Activated naive CD8-positive, alpha-beta T cell (primary cell): ENCODE measurements around the gene COL18A1.

Experiments
- H3K27ac Mint-ChIP-seq: one replicate; pipeline ENCODE4 v1.8.0; 2021; ENCODE audit warnings: mixed read lengths
- H3K27me3 Mint-ChIP-seq: one replicate; pipeline ENCODE4 v1.8.0; 2021; ENCODE audit warnings: mixed read lengths
- H3K36me3 Mint-ChIP-seq: one replicate; pipeline ENCODE4 v1.8.0; 2021; ENCODE audit warnings: mixed read lengths
- H3K4me1 Mint-ChIP-seq: one replicate; pipeline ENCODE4 v1.8.0; 2021; ENCODE audit warnings: low read depth, mixed read lengths
- H3K4me3 Mint-ChIP-seq: one replicate; pipeline ENCODE4 v1.8.0; 2021; ENCODE audit warnings: mild to moderate bottlenecking, mixed read lengths
- H3K9me3 Mint-ChIP-seq: one replicate; pipeline ENCODE4 v1.8.0; 2021; ENCODE audit warnings: low read depth, mixed read lengths

COL18A1 gene

GRCh38 chr21:45470087-45470515, 65.1 kb downstream of the COL18A1 start:
- Mint-ChIP-seq H3K4me3 (no peak overlapping the region), H3K36me3 (no peaks in the 10 kb centered on the region), H3K27me3 (no peaks in the 10 kb centered on the region), H3K27ac (no peak overlapping the region), H3K9me3 (no peaks in the 10 kb centered on the region), H3K4me1 (peaks cover 15% of the 10 kb centered on the region)

GRCh38 chr21:45470773-45471524, 66.0 kb downstream of the COL18A1 start:
- H3K36me3 Mint-ChIP-seq: no peaks in the 10 kb centered on the region
- peaks cover 15% of the 10 kb centered on the region for H3K4me1 Mint-ChIP-seq
- H3K9me3 Mint-ChIP-seq: no peaks in the 10 kb centered on the region
- H3K27ac Mint-ChIP-seq: peak overlapping the region; percentile 89
- H3K4me3 Mint-ChIP-seq: peak overlapping the region; percentile 59
- H3K27me3 Mint-ChIP-seq: no peaks in the 10 kb centered on the region

GRCh38 chr21:45471525-45472221, 66.7 kb downstream of the COL18A1 start:
- Mint-ChIP-seq H3K4me1 (peaks cover 19% of the 10 kb centered on the region), H3K4me3 (no peak overlapping the region), H3K27me3 (no peaks in the 10 kb centered on the region), H3K27ac (peak overlapping the region; percentile 10), H3K36me3 (no peaks in the 10 kb centered on the region), H3K9me3 (no peaks in the 10 kb centered on the region)

- Mint-ChIP-seq H3K27ac (no peak overlapping the region), H3K9me3 (no peaks in the 10 kb centered on the region), H3K36me3 (no peaks in the 10 kb centered on the region), H3K27me3 (no peaks in the 10 kb centered on the region), H3K4me3 (no peak overlapping the region), H3K4me1 (peaks cover 20% of the 10 kb centered on the region)
Observed at GRCh38 chr21:45472445-45473365, 67.7 kb downstream of the COL18A1 start.

GRCh38 chr21:45473496-45474322, 68.7 kb downstream of the COL18A1 start:
- H3K27ac Mint-ChIP-seq: no peak overlapping the region
- H3K4me3 Mint-ChIP-seq: no peak overlapping the region
- no peaks in the 10 kb centered on the region for H3K9me3 Mint-ChIP-seq
- peaks cover 29% of the 10 kb centered on the region for H3K4me1 Mint-ChIP-seq
- H3K27me3 Mint-ChIP-seq: no peaks in the 10 kb centered on the region
- no peaks in the 10 kb centered on the region for H3K36me3 Mint-ChIP-seq

- Mint-ChIP-seq H3K4me1 (peaks cover 36% of the 10 kb centered on the region), H3K36me3 (no peaks in the 10 kb centered on the region), H3K9me3 (no peaks in the 10 kb centered on the region), H3K27me3 (no peaks in the 10 kb centered on the region), H3K4me3 (no peak overlapping the region), H3K27ac (no peak overlapping the region)
Observed at GRCh38 chr21:45474323-45474950, 69.5 kb downstream of the COL18A1 start.

DNA sequence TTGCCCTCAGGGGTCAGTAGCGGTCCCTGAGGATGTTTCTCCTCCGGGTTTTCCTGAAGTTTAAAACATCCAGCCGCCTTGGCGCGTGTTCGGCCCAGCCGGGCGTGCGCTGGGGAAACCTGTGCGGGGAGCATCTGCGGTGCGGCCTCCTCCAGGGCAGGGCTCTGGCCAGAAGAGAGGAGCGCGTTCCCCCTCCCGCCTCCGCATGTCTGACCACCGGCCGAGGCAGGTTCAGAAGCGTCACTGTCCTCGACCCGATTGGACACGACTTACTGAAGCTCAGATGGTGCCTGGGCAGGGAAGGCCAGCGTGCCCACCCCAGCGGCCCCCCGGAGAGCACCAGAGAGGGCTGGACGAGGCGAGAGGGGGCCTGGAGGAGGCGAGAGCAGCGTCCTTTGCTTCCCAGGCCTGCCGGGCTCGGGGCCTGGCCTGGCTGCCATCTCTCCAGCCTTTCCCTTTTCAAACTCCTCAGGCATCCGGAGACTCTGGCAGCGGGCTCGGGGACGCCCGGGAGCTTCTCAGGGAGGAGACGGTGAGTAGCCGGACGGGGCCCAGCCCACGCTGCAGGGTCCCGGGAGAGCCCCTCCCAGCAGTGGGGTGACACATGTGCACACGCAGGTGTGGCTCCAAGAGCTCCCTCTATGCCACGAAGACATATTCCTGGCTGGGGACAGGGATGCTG, 70.2 kb downstream of the COL18A1 start:
- Mint-ChIP-seq H3K4me3 (no peak overlapping the region), H3K27ac (no peak overlapping the region), H3K36me3 (no peaks in the 10 kb centered on the region), H3K27me3 (no peaks in the 10 kb centered on the region), H3K4me1 (peaks cover 36% of the 10 kb centered on the region), H3K9me3 (no peaks in the 10 kb centered on the region)

DNA sequence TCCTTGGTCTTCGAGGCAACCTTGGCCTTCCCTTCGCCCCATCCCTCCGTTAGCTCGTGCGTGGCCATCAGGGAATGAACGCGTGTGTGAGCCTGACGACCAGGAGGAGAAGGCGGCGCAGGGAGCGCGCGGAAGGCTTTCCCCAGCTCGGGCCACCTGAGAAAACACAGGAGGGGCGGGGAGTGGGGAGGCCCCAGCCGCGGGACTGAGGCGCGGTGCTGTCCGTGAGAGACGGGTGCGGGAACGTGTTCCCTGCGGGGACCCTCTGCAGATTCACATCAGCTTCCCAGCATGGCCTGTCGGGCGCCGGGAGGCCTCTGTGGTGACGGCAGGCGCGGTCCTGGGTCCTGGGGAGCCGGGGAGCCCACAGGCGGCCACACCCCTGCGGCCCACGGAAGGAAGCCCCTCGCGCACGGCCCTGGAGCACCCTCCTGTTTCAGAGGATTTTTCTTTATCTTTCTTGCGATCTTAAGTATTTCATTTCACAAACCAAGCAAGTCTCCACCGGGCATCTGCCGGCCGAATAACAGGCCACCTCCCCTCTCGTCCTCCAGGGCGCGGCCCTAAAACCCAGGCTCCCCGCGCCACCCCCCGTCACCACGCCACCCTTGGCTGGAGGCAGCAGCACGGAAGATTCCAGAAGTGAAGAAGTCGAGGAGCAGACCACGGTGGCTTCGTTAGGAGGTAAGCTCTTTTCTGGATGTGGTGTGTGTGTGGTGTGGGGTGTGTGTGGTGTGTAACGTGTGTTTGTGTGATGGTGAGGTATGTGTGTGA, 71.0 kb downstream of the COL18A1 start:
- no peaks in the 10 kb centered on the region for H3K36me3 Mint-ChIP-seq
- no peaks in the 10 kb centered on the region for H3K9me3 Mint-ChIP-seq
- H3K27me3 Mint-ChIP-seq: no peaks in the 10 kb centered on the region
- peak overlapping the region; percentile 66 for H3K27ac Mint-ChIP-seq
- H3K4me3 Mint-ChIP-seq: no peak overlapping the region
- H3K4me1 Mint-ChIP-seq: peaks cover 33% of the 10 kb centered on the region

DNA sequence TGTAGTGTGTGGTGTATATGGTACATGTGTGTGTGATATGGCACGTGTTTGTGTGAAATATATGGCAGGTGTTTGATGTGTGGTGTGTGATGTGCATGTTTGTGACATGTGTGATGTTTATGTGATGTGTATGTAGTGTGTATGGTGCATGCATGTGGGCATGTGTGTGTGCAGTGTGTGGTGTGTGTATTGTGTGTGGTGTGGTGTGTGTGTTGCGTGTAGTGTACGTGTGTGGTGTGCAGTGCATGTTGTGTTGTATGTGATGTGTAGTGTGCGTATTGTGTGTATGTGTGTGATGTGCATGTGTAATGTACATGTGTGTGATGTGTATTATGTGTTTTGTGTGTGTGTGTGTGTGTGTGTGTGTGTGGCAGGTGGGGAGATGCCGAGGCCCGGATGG, 71.6 kb downstream of the COL18A1 start:
- H3K27ac Mint-ChIP-seq: peak overlapping the region; percentile 66
- peaks cover 30% of the 10 kb centered on the region for H3K4me1 Mint-ChIP-seq
- no peaks in the 10 kb centered on the region for H3K27me3 Mint-ChIP-seq
- H3K9me3 Mint-ChIP-seq: no peaks in the 10 kb centered on the region
- H3K4me3 Mint-ChIP-seq: peak overlapping the region; percentile 33
- H3K36me3 Mint-ChIP-seq: no peaks in the 10 kb centered on the region

GRCh38 chr21:45477176-45478114, 72.5 kb downstream of the COL18A1 start:
- Mint-ChIP-seq H3K27ac (peak overlapping the region; percentile 97), H3K4me3 (peak overlapping the region; percentile 91), H3K4me1 (peaks cover 32% of the 10 kb centered on the region), H3K27me3 (no peaks in the 10 kb centered on the region), H3K36me3 (no peaks in the 10 kb centered on the region), H3K9me3 (no peaks in the 10 kb centered on the region)

DNA sequence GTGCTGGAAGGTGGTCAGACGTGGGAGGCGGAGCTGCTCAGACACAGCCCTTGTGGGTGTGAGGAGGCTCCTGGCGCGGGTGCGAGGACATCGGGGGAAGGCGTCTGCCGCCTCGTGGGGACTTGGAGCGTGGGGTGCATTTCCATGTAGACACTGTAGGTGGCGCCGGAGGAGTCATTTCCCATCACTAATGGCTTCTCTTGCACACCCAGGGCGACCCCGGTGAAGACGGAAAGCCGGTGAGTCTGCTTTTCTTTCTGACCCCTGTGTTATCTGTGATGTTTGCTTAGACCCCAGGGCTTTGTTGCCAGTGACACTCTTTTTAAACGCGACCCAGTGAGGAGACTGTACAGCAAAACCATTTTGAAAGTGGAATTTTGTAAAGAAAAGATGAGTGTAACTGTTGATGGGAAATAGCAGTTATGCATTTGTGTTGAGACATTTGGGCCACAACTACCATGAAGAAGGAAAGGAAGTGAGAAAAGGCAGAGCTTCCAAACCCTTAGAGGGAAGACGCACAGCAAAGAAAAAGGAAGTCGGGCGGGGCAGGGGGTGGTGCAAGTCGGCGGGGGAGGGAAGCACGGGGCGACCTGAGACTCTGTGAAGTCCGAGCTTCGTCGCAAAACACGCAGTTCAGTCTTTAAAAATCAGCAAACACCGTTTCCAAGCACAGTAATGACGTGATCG, 73.3 kb downstream of the COL18A1 start:
- Mint-ChIP-seq H3K9me3 (no peaks in the 10 kb centered on the region), H3K4me3 (peak overlapping the region; percentile 91)

More for the DNA sequence above, 73.3 kb downstream of the COL18A1 start:
- Mint-ChIP-seq H3K27me3 (no peaks in the 10 kb centered on the region), H3K36me3 (no peaks in the 10 kb centered on the region), H3K4me1 (peaks cover 36% of the 10 kb centered on the region), H3K27ac (peak overlapping the region; percentile 97)
